ENCODE data around the gene COPB2. TPM values are rescaled to one million over a fixed set of nuclear protein-coding genes. Genes with fewer than 3 reads are reported as not detected.

Gene COPB2
- total and polyA plus RNA-seq, 2 of the 8 experiments (the other 6 are each of a cell fraction or from before 2014, with no cell fraction given) = 40.3 to 119 TPM

- Histone ChIP-seq H2BK20ac (ENCODE audit: low read length) (no peak overlapping the region), H3K23ac (ENCODE audit: insufficient read length) (no peak overlapping the region), H3K4me1 (replicated peaks in 1 of 4; ENCODE audit: control insufficient read depth in 3 of 4, insufficient read depth in 4 of 4, low read length in 3 of 4) (peaks cover 0 to 3% (median 0%) of the 10 kb centered on the region in 4 experiments; a peak in 1 of 7 replicates), H3K4ac (replicated peaks; ENCODE audit: insufficient read length, low read depth, low read length) (no peak overlapping the region), H2BK5ac (ENCODE audit: low read depth, low read length) (no peak overlapping the region), H3K79me1 (ENCODE audit: low read depth, low read length) (no peaks in the 10 kb centered on the region), H2BK12ac (ENCODE audit: low read depth, low read length) (no peak overlapping the region), H2BK120ac (replicated peaks; ENCODE audit: low read depth, low read length) (no peak overlapping the region), H3K27me3 (replicated peaks in 1 of 4; ENCODE audit: control insufficient read depth in 3 of 4, extremely low read depth in 1 of 4, insufficient read depth in 3 of 4, low read length in 3 of 4) (no peaks in the 10 kb centered on the region), H3K18ac (ENCODE audit: extremely low read depth, low read length) (no peak overlapping the region), H4K91ac (replicated peaks; ENCODE audit: insufficient read length, low read length) (no peak overlapping the region), H3K14ac (ENCODE audit: insufficient read length) (no peak overlapping the region), H4K8ac (ENCODE audit: extremely low read depth, insufficient read depth, low read length) (no peak overlapping the region), H3K56ac (replicated peaks; ENCODE audit: insufficient read length, low read depth, low read length) (no peak overlapping the region), H3K9me3 (ENCODE audit: insufficient read depth in 2 of 2, low read depth in 1 of 2, low read length in 1 of 2) (no peaks in the 10 kb centered on the region), H2AK5ac (ENCODE audit: low read depth, low read length) (no peak overlapping the region), H3K4me3 (ENCODE audit: extremely low read depth in 1 of 4, insufficient read depth in 2 of 4, low read depth in 3 of 4, low read length in 4 of 4) (no peak overlapping the region), H4K20me1 (replicated peaks in 1 of 2; ENCODE audit: control insufficient read depth in 1 of 2, insufficient read depth in 2 of 2, low read length in 2 of 2) (peaks cover 0 to 2% of the 10 kb centered on the region in 2 experiments), H3K9ac (replicated peaks in 1 of 4; ENCODE audit: extremely low read depth in 1 of 4, low read depth in 3 of 4, low read length in 3 of 4) (no peak overlapping the region), H3K23me2 (ENCODE audit: low read depth, low read length) (no peaks in the 10 kb centered on the region), H3K36me3 (ENCODE audit: control insufficient read depth in 2 of 4, insufficient read depth in 4 of 4, low read length in 3 of 4) (no peaks in the 10 kb centered on the region; a peak in 1 of 8 replicates), H3K79me2 (ENCODE audit: control insufficient read depth in 1 of 2, insufficient read depth in 2 of 2, low read length in 2 of 2) (no peaks in the 10 kb centered on the region), H2AFZ (ENCODE audit: low read length) (no peak overlapping the region), H3K4me2 (ENCODE audit: insufficient read depth in 1 of 2, low read depth in 2 of 2, low read length in 2 of 2) (no peak overlapping the region), H2BK15ac (ENCODE audit: low read length) (no peak overlapping the region), H3K27ac (ENCODE audit: low read depth, low read length) (no peak overlapping the region), H4K5ac (ENCODE audit: insufficient read length, low read depth, low read length) (no peak overlapping the region)
- FAIRE-seq = no peak
- POLR2A ChIA-PET (ENCODE audit: partially characterized antibody) = no interaction called here
- TF ChIP-seq RAD21 (IDR thresholded peaks at IDR 0.05 in 1 of 2, conservative IDR thresholded peaks at IDR 0.05 in 1 of 2; ENCODE audit: low read depth in 2 of 2, low read length in 2 of 2) (no peak), CBX8 (IDR thresholded peaks at IDR 0.05; ENCODE audit: borderline replicate concordance, low read depth, low read length) (no peak), CEBPB (IDR thresholded peaks at IDR 0.05; ENCODE audit: low read depth, low read length) (no peak), TAF1 (IDR thresholded peaks at IDR 0.05; ENCODE audit: low read depth, low read length) (no peak), EGR1 (IDR thresholded peaks at IDR 0.05; ENCODE audit: borderline replicate concordance, low read depth, low read length) (no peak), SP4 (IDR thresholded peaks at IDR 0.05; ENCODE audit: low read length) (no peak), SIN3A (conservative IDR thresholded peaks at IDR 0.05 in 1 of 2, IDR thresholded peaks at IDR 0.05 in 1 of 2; ENCODE audit: low read depth in 1 of 2, low read length in 2 of 2) (no peak), SUZ12 (IDR thresholded peaks at IDR 0.05; ENCODE audit: low read length) (no peak)
- no peak for DNase-seq (ENCODE audit: low read depth in 1 of 2, low spot score in 2 of 2)
- CTCF ChIA-PET (ENCODE audit: partially characterized antibody) = no interaction called here
These were observed 41.0 kb upstream of the COPB2 start for GRCh38 chr3:139430493-139430892.

All from H1 (cell line).